Right lobe of liver (tissue), 6 donors: ENCODE data around the gene NHSL2. TPM values are rescaled to one million over a fixed set of nuclear protein-coding genes. Genes with fewer than 3 reads are reported as not detected.

Experiments used
- ATAC-seq, 4 donors: fragments of 200-7000 bp; cut with Tn5 transposase; one replicate each; pipeline ENCODE4 v1.9.1; 2020; ENCODE audit warnings: mild to moderate bottlenecking in 4 of 4, moderate library complexity in 4 of 4
- DNase-seq, 3 donors: peaks; one replicate each; pipeline ENCODE4 v3.0.0-alpha.2; 2020
- H3K27ac ChIP-seq, 3 donors: fragments of 200-600 bp; one replicate each; pipeline ENCODE4 v1.8.0; 2022
- H3K27me3 ChIP-seq, 2 donors: fragments of 200-600 bp; one replicate each; pipeline ENCODE4 v1.8.0; 2022
- H3K36me3 ChIP-seq, 4 donors: fragments of 200-600 bp; sonication (generic) in 1 of 4; one replicate each; pipeline versions ENCODE4 v1.5.1 to v1.8.0; 2017 to 2022; ENCODE audit warnings: control low read depth in 1 of 4
- H3K4me1 ChIP-seq, 4 donors: fragments of 200-600 bp; sonication (generic) in 1 of 4; one replicate each; pipeline versions ENCODE4 v1.5.1 to v1.8.0; 2017 to 2022; ENCODE audit warnings: control low read depth in 1 of 4
- H3K4me3 ChIP-seq, 3 donors: fragments of 200-600 bp; one replicate each; pipeline ENCODE4 v1.8.0; 2022
- H3K9me3 ChIP-seq, 4 donors: fragments of 200-600 bp; sonication (generic) in 1 of 4; one replicate each; pipeline versions ENCODE4 v1.5.1 to v1.8.0; 2017 to 2022; ENCODE audit warnings: control low read depth in 1 of 4
- CTCF ChIP-seq, 4 donors: fragments of 200-600 bp in 3 of 4; fragments of 450-650 bp in 1 of 4; IDR thresholded peaks; one replicate each; pipeline versions ENCODE4 v1.5.1 to v1.8.0; 2016 to 2022; ENCODE audit warnings: antibody characterized with exemption in 4 of 4, mild to moderate bottlenecking in 2 of 4
- POLR2A ChIP-seq: fragments of 450-650 bp; IDR thresholded peaks from one replicate; pipeline ENCODE4 v1.6.1; 2017; ENCODE audit warnings: antibody characterized with exemption, mild to moderate bottlenecking
- WGBS: methylation state at CpG from one replicate; pipeline ENCODE4 v1.1.6; 2018; ENCODE audit warnings: low coverage, low lambda C conversion rate; ENCODE audit not compliant: insufficient coverage; ENCODE audit errors: missing lambda C conversion rate; 5-methylcytosine and 5-hydroxymethylcytosine counted together
- intact Hi-C, 2 donors: fragments of 100-400 bp; cut with DNase I; formaldehyde crosslinking; loops; one replicate each; pipeline versions ENCODE4 v1.11.2 to v1.14.1; 2022
- total RNA-seq, 6 experiments: library from RNA; depleted of rRNA in 2 of 6; stranded (reverse); fragments of >200 nt in 2 of 6; fragmentation: NEBNext Ultra II Directional in 3 of 6; extraction: Animal tissue kit (Norgen Biotek cat#: 25700) in 3 of 6; gene quantifications; one replicate each; pipeline versions ENCODE4 v1.1.0 to v1.2.4, GENCODE V29; 2016 to 2023
- donor health status: DM: no; HTN: yes; CAD: no.
- donor health status: DM: no; HTN: no; CAD: no.
- donor health status: DM: no; HTN: no; CAD: no.
- donor health status: DM: no; HTN: yes; CAD: no.
- donor health status: DM: no; HTN: yes; CAD: no.

Gene NHSL2
- total RNA-seq, 6 experiments from 2014 or later: 0.81 to 2.1 (median 1.3) TPM

GRCh38 chrX:72040506-72040905, 129.9 kb downstream of the NHSL2 start:
- no peak overlapping the region for H3K4me3 ChIP-seq
- no peak for TF ChIP-seq POLR2A
- TF ChIP-seq CTCF (IDR thresholded peaks at IDR 0.05): no peak
- no peaks in the 10 kb centered on the region for H3K4me1 ChIP-seq
- ATAC-seq: no peak
- H3K9me3 ChIP-seq: no peaks in the 10 kb centered on the region
- no peaks in the 10 kb centered on the region for H3K27me3 ChIP-seq
- DNase-seq: no peak
- H3K36me3 ChIP-seq: no peaks in the 10 kb centered on the region
- intact Hi-C loops: no loop called here
- no peak overlapping the region for H3K27ac ChIP-seq
- WGBS: 54% methylated on average over 4 of the region's 5 CpGs

GRCh38 chrX:72041176-72041575, 130.5 kb downstream of the NHSL2 start:
- no peak overlapping the region for H3K27ac ChIP-seq
- no peak for DNase-seq

GRCh38 chrX:72041871-72042851, 131.5 kb downstream of the NHSL2 start:
- ATAC-seq: no peak
- 75% methylated on average over 8 of the region's 13 CpGs for WGBS
- no peak for DNase-seq
- Histone ChIP-seq H3K36me3 (no peaks in the 10 kb centered on the region), H3K4me3 (no peak overlapping the region), H3K27me3 (no peaks in the 10 kb centered on the region), H3K9me3 (no peaks in the 10 kb centered on the region), H3K4me1 (no peaks in the 10 kb centered on the region), H3K27ac (no peak overlapping the region)
- TF ChIP-seq CTCF (IDR thresholded peaks at IDR 0.05) (no peak), POLR2A (no peak)
- intact Hi-C loops: no loop called here

More at GRCh38 chrX:72041176-72041575, 130.5 kb downstream of the NHSL2 start:
- H3K36me3 ChIP-seq: no peaks in the 10 kb centered on the region
- intact Hi-C loops: no loop called here
- no peak for TF ChIP-seq CTCF (IDR thresholded peaks at IDR 0.05)
- no peak for TF ChIP-seq POLR2A
- 74% methylated on average over 6 of the region's 6 CpGs for WGBS
- H3K9me3 ChIP-seq: no peaks in the 10 kb centered on the region
- no peaks in the 10 kb centered on the region for H3K4me1 ChIP-seq
- H3K4me3 ChIP-seq: no peak overlapping the region
- H3K27me3 ChIP-seq: no peaks in the 10 kb centered on the region
- no peak for ATAC-seq

- 82% methylated on average over 2 of the region's 3 CpGs for WGBS
- no peak overlapping the region for H3K27ac ChIP-seq
- DNase-seq: no peak
Measured at GRCh38 chrX:72042852-72043248, 132.2 kb downstream of the NHSL2 start.

More at GRCh38 chrX:72042852-72043248, 132.2 kb downstream of the NHSL2 start:
- no peaks in the 10 kb centered on the region for H3K9me3 ChIP-seq
- H3K27me3 ChIP-seq: no peaks in the 10 kb centered on the region
- H3K36me3 ChIP-seq: no peaks in the 10 kb centered on the region
- TF ChIP-seq POLR2A: no peak
- TF ChIP-seq CTCF (IDR thresholded peaks at IDR 0.05): no peak
- H3K4me1 ChIP-seq: no peaks in the 10 kb centered on the region
- H3K4me3 ChIP-seq: no peak overlapping the region
- no peak for ATAC-seq
- intact Hi-C loops: no loop called here
